HUES6 (cell line): ENCODE results near the gene PLB1.

ENCODE experiments used
- H3K27ac ChIP-seq: 2 replicates; pipeline ENCODE4 v1.7.0; 2013; ENCODE audit warnings: low read depth, mild to moderate bottlenecking, low read length, inconsistent platforms
- H3K27me3 ChIP-seq: 2 replicates; pipeline ENCODE4 v1.6.1; 2013; ENCODE audit warnings: low read length; ENCODE audit not compliant: control insufficient read depth, insufficient read depth
- H3K36me3 ChIP-seq: 2 replicates; pipeline ENCODE4 v1.6.1; 2013; ENCODE audit warnings: low read length; ENCODE audit not compliant: control insufficient read depth, insufficient read depth
- H3K4me1 ChIP-seq: 2 replicates; pipeline ENCODE4 v1.6.1; 2013; ENCODE audit warnings: low read length; ENCODE audit not compliant: control insufficient read depth, insufficient read depth
- H3K4me3 ChIP-seq: 2 replicates; pipeline ENCODE4 v1.5.1; 2013; ENCODE audit warnings: low read depth, low read length
- H3K9ac ChIP-seq: one replicate; pipeline ENCODE4 v1.6.1; 2013; ENCODE audit warnings: mild to moderate bottlenecking, low read length
- H3K9me3 ChIP-seq: 2 replicates; pipeline ENCODE4 v1.6.1; 2013; ENCODE audit warnings: low read depth, low read length; ENCODE audit not compliant: control insufficient read depth, insufficient read depth

PLB1 gene

GRCh38 chr2:28451793-28452533 is 43.9 kb upstream of the PLB1 start:
- Histone ChIP-seq H3K36me3 (no peaks in the 10 kb centered on the region), H3K27me3 (no peaks in the 10 kb centered on the region), H3K4me3 (no peak overlapping the region), H3K4me1 (peaks cover 18% of the 10 kb centered on the region; the same call in 1 of the 2 replicates), H3K27ac (no peak overlapping the region), H3K9me3 (no peaks in the 10 kb centered on the region), H3K9ac (no peak overlapping the region)

GRCh38 chr2:28452534-28453081 is 43.3 kb upstream of the PLB1 start:
- Histone ChIP-seq H3K4me3 (no peak overlapping the region), H3K27me3 (no peaks in the 10 kb centered on the region), H3K9me3 (no peaks in the 10 kb centered on the region), H3K27ac (no peak overlapping the region), H3K36me3 (no peaks in the 10 kb centered on the region), H3K4me1 (peaks cover 18% of the 10 kb centered on the region; the same call in 1 of the 2 replicates), H3K9ac (no peak overlapping the region)

GRCh38 chr2:28453396-28453795 is 42.5 kb upstream of the PLB1 start:
- Histone ChIP-seq H3K36me3 (no peaks in the 10 kb centered on the region), H3K4me1 (peaks cover 18% of the 10 kb centered on the region; the same call in 1 of the 2 replicates), H3K9ac (no peak overlapping the region), H3K4me3 (no peak overlapping the region), H3K9me3 (no peaks in the 10 kb centered on the region), H3K27me3 (no peaks in the 10 kb centered on the region), H3K27ac (no peak overlapping the region)

GRCh38 chr2:28454016-28454930 is 41.6 kb upstream of the PLB1 start:
- H3K36me3 ChIP-seq = no peaks in the 10 kb centered on the region
- H3K27me3 ChIP-seq = no peaks in the 10 kb centered on the region
- H3K9ac ChIP-seq = no peak overlapping the region
- H3K27ac ChIP-seq = no peak overlapping the region
- H3K4me3 ChIP-seq = no peak overlapping the region
- H3K4me1 ChIP-seq = peaks cover 17% of the 10 kb centered on the region; the same call in 1 of the 2 replicates
- no peaks in the 10 kb centered on the region for H3K9me3 ChIP-seq

- Histone ChIP-seq H3K9me3 (no peaks in the 10 kb centered on the region), H3K27ac (no peak overlapping the region), H3K9ac (no peak overlapping the region), H3K4me3 (no peak overlapping the region), H3K27me3 (no peaks in the 10 kb centered on the region), H3K4me1 (peaks cover 4% of the 10 kb centered on the region; the same call in 1 of the 2 replicates), H3K36me3 (no peaks in the 10 kb centered on the region)
These were observed 38.6 kb upstream of the PLB1 start for GRCh38 chr2:28457237-28457636.

GRCh38 chr2:28461056-28461455 is 34.8 kb upstream of the PLB1 start:
- no peak overlapping the region for H3K27ac ChIP-seq
- no peaks in the 10 kb centered on the region for H3K36me3 ChIP-seq

GRCh38 chr2:28462122-28462521 is 33.7 kb upstream of the PLB1 start:
- H3K27me3 ChIP-seq = no peaks in the 10 kb centered on the region
- H3K9me3 ChIP-seq = no peaks in the 10 kb centered on the region
- H3K36me3 ChIP-seq = no peaks in the 10 kb centered on the region
- H3K4me3 ChIP-seq = no peak overlapping the region
- no peak overlapping the region for H3K9ac ChIP-seq
- no peaks in the 10 kb centered on the region for H3K4me1 ChIP-seq
- H3K27ac ChIP-seq = no peak overlapping the region

More at GRCh38 chr2:28461056-28461455, 34.8 kb upstream of the PLB1 start:
- Histone ChIP-seq H3K9me3 (no peaks in the 10 kb centered on the region), H3K9ac (no peak overlapping the region), H3K4me1 (no peaks in the 10 kb centered on the region), H3K27me3 (no peaks in the 10 kb centered on the region), H3K4me3 (no peak overlapping the region)

GRCh38 chr2:28463211-28463816 is 32.5 kb upstream of the PLB1 start:
- Histone ChIP-seq H3K9ac (no peak overlapping the region), H3K36me3 (no peaks in the 10 kb centered on the region), H3K9me3 (no peaks in the 10 kb centered on the region), H3K4me1 (no peaks in the 10 kb centered on the region), H3K27ac (no peak overlapping the region), H3K27me3 (no peaks in the 10 kb centered on the region), H3K4me3 (no peak overlapping the region)

GRCh38 chr2:28463893-28464292 is 32.0 kb upstream of the PLB1 start:
- Histone ChIP-seq H3K36me3 (no peaks in the 10 kb centered on the region), H3K9me3 (no peaks in the 10 kb centered on the region), H3K27me3 (no peaks in the 10 kb centered on the region), H3K27ac (no peak overlapping the region), H3K9ac (no peak overlapping the region), H3K4me1 (no peaks in the 10 kb centered on the region), H3K4me3 (no peak overlapping the region)

GRCh38 chr2:28465148-28465885 is 30.5 kb upstream of the PLB1 start:
- Histone ChIP-seq H3K4me1 (no peaks in the 10 kb centered on the region), H3K9ac (no peak overlapping the region), H3K9me3 (no peaks in the 10 kb centered on the region), H3K27ac (no peak overlapping the region), H3K27me3 (no peaks in the 10 kb centered on the region), H3K4me3 (no peak overlapping the region), H3K36me3 (no peaks in the 10 kb centered on the region)
